Right atrium auricular region (tissue), 2 donors: ENCODE results near the gene SEPTIN1. TPM values are rescaled to one million over a fixed set of nuclear protein-coding genes. Genes with fewer than 3 reads are reported as not detected.
"Not testable (repeated sequence)": the region's sequence is repeated elsewhere in the genome, so short reads cannot be mapped to it uniquely, and the experiment has no call there.

ENCODE experiments used
- DNase-seq: peaks from one replicate; pipeline ENCODE4 v3.0.0-alpha.2; 2019; ENCODE audit warnings: low spot score
- H3K27ac ChIP-seq, 2 donors: fragments of 200-600 bp; sonication (generic); 1 replicate in 1 of 2; 2 replicates in 1 of 2; pipeline ENCODE4 v1.5.1; 2016 to 2019
- H3K27me3 ChIP-seq, 2 donors: fragments of 200-600 bp; sonication (generic); one replicate each; pipeline versions ENCODE4 v1.5.1 to v1.6.0; 2017 to 2019
- H3K36me3 ChIP-seq: fragments of 200-600 bp; sonication (generic); one replicate; pipeline ENCODE4 v1.5.1; 2016
- H3K4me1 ChIP-seq, 2 donors: fragments of 200-600 bp; sonication (generic); one replicate each; pipeline versions ENCODE4 v1.5.1 to v1.6.0; 2017 to 2019
- H3K4me3 ChIP-seq, 2 donors: fragments of 200-600 bp; sonication (generic); 1 replicate in 1 of 2; 2 replicates in 1 of 2; pipeline ENCODE4 v1.5.1; 2017 to 2019; ENCODE audit warnings: mild to moderate bottlenecking in 1 of 2, moderate library complexity in 1 of 2
- H3K9me3 ChIP-seq, 2 donors: fragments of 200-600 bp; sonication (generic); one replicate each; pipeline ENCODE4 v1.5.1; 2019
- CTCF ChIP-seq, 2 donors: fragments of 200-600 bp; sonication (generic); IDR thresholded peaks; one replicate each; pipeline ENCODE4 v1.5.1; 2019; ENCODE audit warnings: antibody characterized with exemption in 2 of 2
- total RNA-seq, 2 donors: library from RNA; depleted of rRNA; stranded (reverse); fragments of >200 nt; gene quantifications; one replicate each; pipeline ENCODE4 v1.1.0, GENCODE V29; 2016

The SEPTIN1 gene
- total RNA-seq, 2 donors from 2014 or later = 0.35 TPM; not detected in 1

- Histone ChIP-seq H3K36me3 (peaks cover 34% of the 10 kb centered on the region), H3K4me1 (peaks cover 4 to 37% of the 10 kb centered on the region in 2 donors), H3K4me3 (no peak overlapping the region), H3K27ac (peak overlapping the region in 1 of 2 donors; percentile 15), H3K9me3 (no peaks in the 10 kb centered on the region), H3K27me3 (no peaks in the 10 kb centered on the region)
- DNase-seq = no peak
- TF ChIP-seq CTCF (IDR thresholded peaks at IDR 0.05) = no peak
Observed at GRCh38 chr16:30350134-30350871, 32.1 kb downstream of the SEPTIN1 start.

GRCh38 chr16:30349675-30350074 is 32.7 kb downstream of the SEPTIN1 start:
- Histone ChIP-seq H3K4me1 (peaks cover 4 to 36% of the 10 kb centered on the region in 2 donors), H3K27ac (no peak overlapping the region), H3K36me3 (peaks cover 34% of the 10 kb centered on the region), H3K27me3 (no peaks in the 10 kb centered on the region), H3K4me3 (no peak overlapping the region), H3K9me3 (no peaks in the 10 kb centered on the region)
- TF ChIP-seq CTCF (IDR thresholded peaks at IDR 0.05) = no peak
- no peak for DNase-seq

GRCh38 chr16:30348929-30349328 is 33.4 kb downstream of the SEPTIN1 start:
- Histone ChIP-seq H3K9me3 (no peaks in the 10 kb centered on the region), H3K27ac (no peak overlapping the region), H3K4me1 (peaks cover 4 to 29% of the 10 kb centered on the region in 2 donors), H3K4me3 (no peak overlapping the region), H3K36me3 (peaks cover 34% of the 10 kb centered on the region), H3K27me3 (no peaks in the 10 kb centered on the region)
- DNase-seq = no peak
- no peak for TF ChIP-seq CTCF (IDR thresholded peaks at IDR 0.05)

- Histone ChIP-seq H3K4me1 (peaks cover 4 to 20% of the 10 kb centered on the region in 2 donors), H3K36me3 (peaks cover 27% of the 10 kb centered on the region), H3K27ac (no peak overlapping the region), H3K27me3 (no peaks in the 10 kb centered on the region), H3K4me3 (no peak overlapping the region), H3K9me3 (no peaks in the 10 kb centered on the region)
- no peak for TF ChIP-seq CTCF (IDR thresholded peaks at IDR 0.05)
- no peak for DNase-seq
Observed at GRCh38 chr16:30348113-30348512, 34.2 kb downstream of the SEPTIN1 start.

GRCh38 chr16:30346286-30346685 is 36.1 kb downstream of the SEPTIN1 start:
- TF ChIP-seq CTCF (IDR thresholded peaks at IDR 0.05) = no peak
- peaks cover 13% of the 10 kb centered on the region for H3K36me3 ChIP-seq
- H3K27me3 ChIP-seq = no peaks in the 10 kb centered on the region
- no peak for DNase-seq
- peaks cover 0 to 2% of the 10 kb centered on the region in 2 donors for H3K4me1 ChIP-seq
- H3K9me3 ChIP-seq = no peaks in the 10 kb centered on the region
- no peak overlapping the region for H3K27ac ChIP-seq
- H3K4me3 ChIP-seq = no peak overlapping the region

- not testable (repeated sequence) for H3K9me3 ChIP-seq, H3K27ac ChIP-seq, H3K36me3 ChIP-seq, H3K27me3 ChIP-seq, DNase-seq, H3K4me3 ChIP-seq, H3K4me1 ChIP-seq
Observed at GRCh38 chr16:30343491-30343820, 38.9 kb downstream of the SEPTIN1 start.
